ENCODE measurements around the gene EHBP1L1.

Gene EHBP1L1

GRCh38 chr11:65547446-65548125, 28.3 kb upstream of the EHBP1L1 start:
- DNase-seq = no peak

- DNase-seq = no peak
Observed at GRCh38 chr11:65548395-65548794, 27.5 kb upstream of the EHBP1L1 start.

DNA sequence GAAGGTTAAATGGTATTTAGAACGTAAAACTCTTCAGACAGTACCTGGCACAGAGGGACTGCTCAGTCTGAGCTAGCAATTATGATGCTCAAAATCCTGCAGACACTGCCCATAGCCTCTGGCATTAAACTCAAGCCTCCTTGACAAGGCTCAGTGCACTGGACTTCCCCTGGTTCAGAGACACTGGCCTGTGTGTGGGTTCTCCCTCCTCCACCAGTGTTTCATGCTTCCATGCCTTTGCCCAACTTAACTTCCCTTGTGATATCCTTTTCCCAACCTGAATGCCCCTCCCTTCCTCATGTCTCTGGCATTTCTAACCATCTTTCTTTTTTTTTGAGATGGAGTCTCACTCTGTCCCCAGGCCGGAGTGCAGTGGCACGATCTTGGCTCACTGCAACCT, 26.8 kb upstream of the EHBP1L1 start:
- no peak for DNase-seq

GRCh38 chr11:65551572-65552387, 24.1 kb upstream of the EHBP1L1 start:
- peak; percentile 43 for DNase-seq

- DNase-seq = no peak
Observed at GRCh38 chr11:65552388-65552951, 23.4 kb upstream of the EHBP1L1 start.

GRCh38 chr11:65553301-65554001, 22.4 kb upstream of the EHBP1L1 start:
- DNase-seq = no peak

GRCh38 chr11:65554057-65554818, 21.6 kb upstream of the EHBP1L1 start:
- DNase-seq = no peak

DNA sequence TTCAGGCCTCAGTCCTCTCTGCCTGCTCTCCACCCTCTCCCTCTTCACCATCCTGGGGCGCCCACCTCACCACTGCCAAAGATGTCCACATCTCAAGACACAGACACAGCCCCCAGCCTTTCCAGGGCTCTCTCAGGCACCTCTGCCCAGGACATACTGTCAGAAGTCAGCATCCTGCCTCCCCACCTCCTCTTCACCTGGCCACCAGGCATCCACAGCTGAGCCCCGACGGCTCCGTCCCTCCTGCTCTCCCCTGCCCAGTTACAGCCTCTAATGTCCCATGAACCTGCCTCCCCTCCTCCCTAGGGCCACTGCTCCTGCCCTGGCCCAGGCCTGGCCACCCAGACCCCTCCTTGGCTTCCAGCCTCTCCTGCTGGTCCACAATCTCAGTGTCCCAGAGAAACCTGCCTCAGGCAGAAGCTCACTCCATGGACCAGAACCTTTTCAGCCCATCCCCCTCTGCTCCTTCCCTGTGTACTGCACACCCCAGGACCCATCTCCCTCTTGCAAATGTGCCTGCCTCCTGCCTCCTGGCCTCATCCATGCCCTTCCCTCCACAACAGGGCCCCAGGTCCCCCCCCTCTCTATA, 20.9 kb upstream of the EHBP1L1 start:
- no peak for DNase-seq

DNA sequence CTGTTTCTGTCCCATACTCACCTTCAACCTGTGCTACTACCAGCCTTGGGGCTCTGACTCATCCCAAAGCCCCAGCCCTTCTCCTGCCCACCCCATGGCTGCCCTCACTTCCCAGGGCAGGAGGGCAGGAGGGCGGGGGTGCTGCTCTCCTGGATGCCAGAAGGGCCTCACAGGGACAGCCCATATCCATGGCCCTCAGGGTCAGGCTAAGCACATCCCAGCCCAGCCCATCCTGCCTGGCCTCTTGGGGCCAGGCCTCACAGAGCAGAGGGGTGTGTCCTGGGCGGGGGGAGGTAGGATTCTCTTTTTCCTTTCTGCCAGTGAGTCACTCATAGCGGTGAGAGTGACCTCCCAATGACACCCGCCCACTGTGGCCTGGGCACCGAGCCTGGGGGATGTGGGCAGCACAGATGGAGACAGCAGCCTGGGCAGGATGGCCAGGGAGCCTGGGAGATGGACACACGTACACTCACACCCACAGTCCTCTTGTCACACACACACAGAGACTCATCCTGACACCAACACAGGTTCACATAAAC, 20.1 kb upstream of the EHBP1L1 start:
- DNase-seq = no peak

GRCh38 chr11:65556470-65557279, 19.2 kb upstream of the EHBP1L1 start:
- DNase-seq = no peak

DNA sequence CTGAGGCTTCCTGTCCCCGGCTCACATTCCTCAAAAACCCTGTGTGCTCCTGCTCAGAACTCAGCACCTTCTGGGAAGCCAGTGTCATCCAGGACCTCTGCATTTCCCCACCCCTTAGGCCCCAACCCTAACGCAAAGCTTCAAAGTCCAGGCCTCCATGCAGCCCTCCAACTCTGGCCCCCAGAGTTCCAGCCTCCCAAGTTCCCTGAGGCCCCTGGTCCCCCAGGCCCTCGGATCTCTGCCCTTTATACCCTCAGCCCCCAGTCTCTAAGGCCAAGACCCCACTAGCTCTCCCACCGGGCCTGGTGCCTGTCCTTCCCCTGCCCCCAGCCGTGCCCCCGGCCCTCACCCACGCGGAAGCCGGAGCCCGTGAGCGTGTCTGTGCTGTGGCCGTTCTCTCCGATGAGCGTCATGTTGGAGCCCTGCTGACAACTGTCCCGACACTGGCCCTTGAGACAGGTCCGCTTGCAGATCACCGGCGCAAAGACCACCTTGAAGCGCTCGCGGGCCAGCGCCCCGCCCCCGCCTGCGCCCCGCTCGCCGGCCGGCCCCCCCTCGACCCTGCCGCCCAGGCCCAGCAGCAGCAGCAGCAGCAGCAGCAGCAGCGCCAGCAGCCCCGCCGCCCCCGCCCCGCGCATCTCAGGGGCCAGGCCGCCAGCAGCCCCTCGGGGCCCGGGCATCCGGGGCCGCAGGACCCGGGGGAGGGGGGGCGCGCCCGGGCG, 18.4 kb upstream of the EHBP1L1 start:
- peak; percentile 32 for DNase-seq

- DNase-seq = peak; percentile 83
Observed at GRCh38 chr11:65558002-65558929, 17.6 kb upstream of the EHBP1L1 start, which contains the start of gene LTBP3. Gene LTBP3 (minus strand): TSS chr11:65558359. CDS start chr11:65557959, 400 bp downstream.

DNA sequence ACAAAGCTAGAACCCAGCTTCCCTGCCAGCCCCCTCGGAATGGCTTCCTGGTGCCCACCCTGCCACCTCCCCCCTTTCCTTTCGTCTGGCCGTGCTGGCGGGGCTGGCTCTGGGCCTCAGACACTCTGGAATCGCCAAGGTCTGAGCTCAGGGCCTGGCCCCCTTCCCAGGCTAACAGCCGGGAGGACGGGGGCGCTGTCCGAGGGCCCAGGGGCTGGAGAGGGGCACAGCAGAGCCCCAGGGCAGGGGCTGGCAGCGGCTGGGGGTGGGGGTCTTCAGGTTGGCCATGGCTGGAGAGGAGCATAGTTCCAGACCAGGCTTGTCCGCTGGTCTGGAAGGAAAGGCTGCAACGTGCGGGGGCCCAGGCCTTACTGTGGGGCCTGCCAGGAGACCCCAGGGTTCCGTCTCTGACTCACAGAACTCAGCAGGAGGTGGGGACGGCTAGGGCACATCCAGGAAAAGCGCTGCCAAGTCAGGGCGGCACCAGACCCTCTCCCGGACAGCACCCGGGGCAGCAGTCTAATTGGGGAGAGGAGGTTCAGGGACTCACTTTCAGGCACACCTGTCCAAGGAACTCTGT, 16.8 kb upstream of the EHBP1L1 start:
- DNase-seq = no peak

DNA sequence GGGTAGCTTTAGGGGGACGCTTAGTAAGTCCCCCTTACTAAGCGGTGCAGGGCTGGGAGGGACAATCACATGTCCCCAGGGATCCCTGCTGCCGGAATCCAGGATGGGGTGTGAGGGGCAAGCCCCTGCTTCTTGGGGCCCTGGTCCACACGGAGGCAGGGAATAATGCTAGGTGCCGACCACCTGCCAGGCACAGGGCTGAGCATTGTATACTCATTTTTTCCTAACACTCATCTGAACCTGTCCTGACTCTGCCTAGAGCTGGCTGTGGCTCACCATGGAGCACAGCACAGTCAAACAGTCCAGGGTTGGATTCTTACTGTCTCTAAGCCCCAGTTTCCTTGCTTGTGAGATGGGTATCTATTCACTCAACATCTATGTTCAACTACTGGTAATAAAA, 16.3 kb upstream of the EHBP1L1 start:
- DNase-seq = no peak

- no peak for DNase-seq
Observed at GRCh38 chr11:65559951-65560537, 15.8 kb upstream of the EHBP1L1 start.

- peak; percentile 81 for DNase-seq
Observed at GRCh38 chr11:65560555-65561418, 15.1 kb upstream of the EHBP1L1 start.

- no peak for DNase-seq
Observed at GRCh38 chr11:65562020-65562419, 13.8 kb upstream of the EHBP1L1 start.
